GM13976 (cell line): Measurements from ENCODE around the gene KLHDC10.

Source experiments
- DNase-seq: peaks from one replicate; pipeline ENCODE4 v3.0.0; 2012; ENCODE audit warnings: low spot score
- in situ Hi-C: fragments of 300-500 bp; cut with MboI; formaldehyde crosslinking; loops from one replicate; pipeline ENCODE4 v1.12.0; 2022; ENCODE audit warnings: low sequenced_read_pairs, mixed read lengths, inconsistent platforms; ENCODE audit not compliant: unreplicated experiment
- TF ChIP-seq, protein P1 (sequence below): IDR thresholded peaks from 2 replicates; pipeline ENCODE4 v1.5.1; 2012; ENCODE audit warnings: borderline replicate concordance, mild to moderate bottlenecking; ENCODE audit not compliant: insufficient read depth; ENCODE audit errors: extremely low read depth, missing control alignments, control extremely low read depth

Gene KLHDC10

DNA sequence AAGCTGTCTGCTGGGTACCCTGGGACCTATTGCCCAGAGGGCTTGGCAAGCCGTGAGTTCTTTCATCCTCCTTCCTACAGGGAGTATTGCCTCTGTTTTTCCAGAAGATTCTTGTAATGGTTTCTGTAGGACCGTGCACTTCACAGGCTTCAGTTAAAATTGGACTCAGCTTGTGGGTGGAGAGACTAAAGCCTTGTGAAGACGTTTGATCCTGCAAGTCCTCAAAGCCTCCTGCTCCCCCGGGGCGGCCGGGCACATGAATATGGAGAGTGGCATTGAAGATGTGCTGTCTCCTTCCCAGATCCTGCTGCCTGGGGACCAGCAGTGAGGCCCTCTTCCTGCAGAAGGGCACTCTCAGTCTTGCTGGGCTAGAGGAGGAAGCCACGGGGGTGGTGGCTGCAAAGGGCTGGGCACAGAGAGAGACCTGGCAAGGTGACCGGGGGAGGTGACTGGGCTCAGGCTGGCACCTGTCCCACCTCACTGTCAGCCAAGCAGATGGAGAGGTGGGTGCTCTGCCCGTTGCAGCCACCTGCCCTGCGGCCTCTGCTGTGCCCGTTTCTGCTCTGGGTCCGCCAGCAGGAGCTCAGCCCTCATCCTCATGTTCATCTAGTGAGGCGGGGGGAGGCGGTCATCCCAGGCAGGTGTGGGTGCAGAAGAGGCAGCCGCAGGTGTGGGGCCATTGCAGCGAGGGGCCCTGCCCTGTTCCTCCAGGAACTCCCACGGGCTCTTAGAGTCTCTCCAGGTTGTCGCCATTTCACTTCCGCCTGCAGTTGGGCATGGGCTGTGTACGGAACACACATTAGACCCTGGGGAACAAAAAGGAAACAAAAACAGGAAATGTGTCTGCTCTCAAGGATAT lies 79.2 kb downstream of the KLHDC10 start:
- in situ Hi-C loops: no loop called here
- DNase-seq: peak; percentile 61
- TF ChIP-seq, protein P1, sequence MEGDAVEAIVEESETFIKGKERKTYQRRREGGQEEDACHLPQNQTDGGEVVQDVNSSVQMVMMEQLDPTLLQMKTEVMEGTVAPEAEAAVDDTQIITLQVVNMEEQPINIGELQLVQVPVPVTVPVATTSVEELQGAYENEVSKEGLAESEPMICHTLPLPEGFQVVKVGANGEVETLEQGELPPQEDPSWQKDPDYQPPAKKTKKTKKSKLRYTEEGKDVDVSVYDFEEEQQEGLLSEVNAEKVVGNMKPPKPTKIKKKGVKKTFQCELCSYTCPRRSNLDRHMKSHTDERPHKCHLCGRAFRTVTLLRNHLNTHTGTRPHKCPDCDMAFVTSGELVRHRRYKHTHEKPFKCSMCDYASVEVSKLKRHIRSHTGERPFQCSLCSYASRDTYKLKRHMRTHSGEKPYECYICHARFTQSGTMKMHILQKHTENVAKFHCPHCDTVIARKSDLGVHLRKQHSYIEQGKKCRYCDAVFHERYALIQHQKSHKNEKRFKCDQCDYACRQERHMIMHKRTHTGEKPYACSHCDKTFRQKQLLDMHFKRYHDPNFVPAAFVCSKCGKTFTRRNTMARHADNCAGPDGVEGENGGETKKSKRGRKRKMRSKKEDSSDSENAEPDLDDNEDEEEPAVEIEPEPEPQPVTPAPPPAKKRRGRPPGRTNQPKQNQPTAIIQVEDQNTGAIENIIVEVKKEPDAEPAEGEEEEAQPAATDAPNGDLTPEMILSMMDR: no peak

DNA sequence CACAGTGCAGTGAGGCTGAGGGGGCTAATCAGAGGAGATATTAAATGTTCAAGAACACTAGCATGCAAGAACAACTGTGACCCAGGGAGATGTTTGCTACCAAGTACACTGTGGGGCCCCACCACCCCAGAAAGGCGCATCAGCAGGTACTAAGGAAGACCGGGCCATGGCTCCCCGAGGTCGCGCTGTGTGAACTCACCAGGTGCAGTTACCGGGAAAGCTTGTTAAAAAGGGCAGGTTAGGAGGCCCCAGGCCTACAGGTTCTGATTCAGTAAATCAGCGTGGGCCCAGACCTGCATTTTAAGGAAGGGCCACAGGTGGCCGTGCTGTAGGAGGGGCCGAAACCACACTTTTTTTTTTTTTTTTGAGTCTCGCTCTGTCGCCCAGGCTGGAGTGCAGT lies 80.3 kb downstream of the KLHDC10 start:
- TF ChIP-seq, protein P1: no peak
- in situ Hi-C loops: no loop called here
- peak; percentile 60 for DNase-seq

DNA sequence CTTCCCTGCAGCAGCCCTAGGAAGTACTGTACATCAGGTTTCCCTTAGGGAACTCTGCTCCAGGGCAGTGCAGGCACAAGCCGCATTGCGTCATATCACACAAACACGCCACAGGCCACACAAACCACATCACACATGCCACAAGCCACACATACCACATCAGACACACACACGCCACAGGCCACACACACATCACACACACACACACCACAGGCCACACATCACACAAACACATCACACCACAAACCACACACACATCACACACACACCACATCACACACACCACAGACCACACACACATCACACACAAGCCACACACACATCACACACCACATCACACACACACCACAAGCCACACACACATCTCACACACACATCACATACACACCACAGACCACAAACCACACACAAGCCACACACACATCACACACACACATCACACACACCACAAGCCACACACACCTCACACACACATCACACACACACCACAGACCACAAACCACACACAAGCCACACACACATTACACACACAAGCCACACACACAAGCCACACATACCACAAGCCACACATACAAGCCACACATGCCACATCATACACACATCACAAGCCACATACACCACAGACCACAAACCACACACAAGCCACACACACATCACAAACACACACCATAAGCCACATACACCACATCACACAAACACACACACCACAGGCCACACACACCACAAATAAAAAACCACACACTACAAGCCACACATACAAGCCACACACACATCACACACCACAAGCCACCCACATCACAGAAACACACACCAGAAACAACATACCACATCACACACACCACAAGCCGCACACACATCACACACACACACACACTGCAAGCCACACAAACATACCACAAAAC lies 81.5 kb downstream of the KLHDC10 start:
- TF ChIP-seq, protein P1: no peak
- DNase-seq: no peak
- in situ Hi-C loops: no loop called here

DNA sequence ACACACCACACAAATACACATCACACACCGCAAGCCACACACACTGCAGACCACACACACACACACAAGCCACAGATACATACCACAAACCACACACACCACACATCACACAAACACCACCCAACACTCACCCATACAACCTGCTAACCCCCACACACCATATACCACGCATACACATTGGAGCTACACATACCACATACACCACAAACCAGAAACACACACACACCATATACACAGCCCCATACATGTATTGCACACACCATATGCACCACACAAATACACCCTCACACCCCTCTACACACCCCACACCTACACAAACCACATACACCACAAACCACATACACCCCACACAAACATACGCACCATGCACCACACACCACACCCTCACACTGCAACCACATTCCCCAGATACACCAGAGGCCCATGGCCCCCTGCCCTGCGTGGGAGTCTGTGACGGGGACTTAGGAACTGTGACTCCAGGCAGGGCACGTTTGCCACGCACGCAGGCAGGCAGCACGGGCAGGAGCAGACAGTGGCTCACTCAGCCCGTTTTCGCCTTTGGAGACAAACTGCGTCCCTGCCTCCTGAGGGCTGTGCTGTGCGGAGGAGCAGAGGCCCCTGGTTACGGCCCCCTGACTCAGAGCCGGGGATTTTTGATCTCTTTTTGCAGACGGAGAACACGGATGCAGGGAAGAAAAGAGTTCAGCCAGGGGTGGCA lies 82.3 kb downstream of the KLHDC10 start:
- TF ChIP-seq, protein P1: no peak
- in situ Hi-C loops: no loop called here
- peak; percentile 48 for DNase-seq

DNA sequence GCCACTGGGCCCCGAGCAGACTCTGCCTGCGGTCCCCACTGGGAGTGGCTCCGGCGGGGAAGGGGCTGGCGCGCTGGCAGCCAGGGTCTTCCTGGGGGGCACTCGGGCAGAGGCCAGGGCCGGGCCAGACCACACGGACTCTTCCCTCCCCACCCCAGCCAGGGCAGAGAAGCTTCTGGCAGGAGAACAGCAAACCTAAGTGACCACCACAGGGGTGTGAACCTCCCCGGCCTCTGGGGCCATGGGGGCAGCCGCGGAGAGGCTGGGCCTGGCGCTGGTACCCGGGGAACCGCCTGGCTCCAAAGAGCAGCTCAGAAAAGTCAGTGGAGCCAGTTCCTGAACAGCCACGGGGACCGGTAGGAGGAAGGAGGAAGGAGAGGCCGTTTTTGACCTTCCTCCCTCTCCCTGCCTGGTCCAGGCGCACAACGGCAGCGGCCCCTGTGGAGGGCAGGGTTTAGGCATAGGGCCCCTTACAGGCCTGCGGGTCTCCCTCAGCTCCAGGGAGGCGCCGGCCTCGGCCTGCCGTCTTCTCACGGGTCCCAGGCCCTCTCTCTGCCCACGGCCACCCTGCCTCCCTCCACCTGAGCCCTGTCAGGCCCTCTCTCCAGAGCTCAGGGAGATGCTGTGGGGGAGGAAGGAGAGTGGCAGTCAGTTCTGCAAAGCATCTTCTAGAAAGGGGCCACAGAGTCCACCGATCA lies 83.0 kb downstream of the KLHDC10 start:
- TF ChIP-seq, protein P1: no peak
- no peak for DNase-seq
- in situ Hi-C loops: no loop called here
